A549 (cell line): ENCODE data around the gene LGALS7B. TPM values are rescaled to one million over a fixed set of nuclear protein-coding genes. Genes with fewer than 3 reads are reported as not detected.
A peak's percentile ranks its signal among the peaks of the same experiment; 100 is the strongest.

Experiments used
- ATAC-seq, 2 experiments: fragments of 200-7000 bp in 1 of 2; fragments of >200 bp in 1 of 2; cut with Nextera tagmentation in 1 of 2; cut with Tn5 transposase in 1 of 2; 3 replicates each; pipeline versions ENCODE4 v1.8.0 to v1.9.1; 2018 to 2020; ENCODE audit warnings: mild to moderate bottlenecking in 1 of 2, moderate library complexity in 1 of 2
- CTCF ChIA-PET: fragments of 300-600 bp; sonication (Branson Sonifier 250); formaldehyde crosslinking; extraction: SDS; loops from one replicate; lab custom pipeline; 2021; ENCODE audit warnings: antibody characterized with exemption, inconsistent platforms; lab: Yijun Ruan, JAX
- POLR2A ChIA-PET: fragments of 350-600 bp; formaldehyde crosslinking; extraction: SDS; loops from one replicate; lab custom pipeline; 2021; ENCODE audit warnings: antibody characterized with exemption, inconsistent platforms; lab: Yijun Ruan, JAX
- DNase-seq, 2 experiments: peaks; one replicate each; pipeline versions ENCODE4 v3.0.0 to v3.0.0-alpha.2; 2011 to 2016; ENCODE audit warnings: low read depth in 1 of 2, low spot score in 1 of 2
- FAIRE-seq: peaks from 2 replicates; lab custom pipeline; 2011; peaks lifted over from hg19 to GRCh38; lab: Jason Lieb, UNC
- H3K27ac ChIP-seq, 2 experiments: fragments of >200 bp; sonication (Bioruptor Twin); formaldehyde crosslinking; 3 replicates each; pipeline ENCODE4 v1.5.1; 2016 to 2017
- H3K4me1 ChIP-seq: fragments of >200 bp; sonication (Bioruptor Twin); formaldehyde crosslinking; 3 replicates; pipeline ENCODE4 v1.6.1; 2016
- H3K4me2 ChIP-seq: fragments of >200 bp; sonication (Bioruptor Twin); formaldehyde crosslinking; 3 replicates; pipeline ENCODE4 v1.6.1; 2016
- H3K4me3 ChIP-seq: fragments of >200 bp; sonication (Bioruptor Twin); formaldehyde crosslinking; 3 replicates; pipeline ENCODE4 v1.5.1; 2016
- H3K9me3 ChIP-seq: fragments of >200 bp; sonication (Bioruptor Twin); formaldehyde crosslinking; 3 replicates; pipeline ENCODE4 v1.6.1; 2016
- CBX2 ChIP-seq: fragments of 200-600 bp; sonication (generic); IDR thresholded peaks from 2 replicates; pipeline ENCODE4 v1.6.1; 2016; ENCODE audit warnings: low read depth, mild to moderate bottlenecking, borderline replicate concordance
- CEBPB ChIP-seq, 2 experiments: fragments of >200 bp in 1 of 2; sonication (Bioruptor Twin) in 1 of 2; formaldehyde crosslinking in 1 of 2; IDR thresholded peaks; 2 replicates each; pipeline ENCODE4 v1.6.1; 2012 to 2016
- CHD4 ChIP-seq: fragments of 200-600 bp; sonication (generic); IDR thresholded peaks from 2 replicates; pipeline ENCODE4 v1.6.1; 2016; ENCODE audit warnings: antibody characterized with exemption, mild to moderate bottlenecking, borderline replicate concordance
- EHMT2 ChIP-seq: fragments of 200-600 bp; sonication (generic); IDR thresholded peaks from 2 replicates; pipeline ENCODE4 v1.6.1; 2016; ENCODE audit warnings: antibody characterized with exemption, low read depth, mild to moderate bottlenecking, moderate library complexity
- FOSB ChIP-seq: fragments of 250-450 bp; sonication (Bioruptor Pico); IDR thresholded peaks from 2 replicates; pipeline ENCODE4 v1.5.0; 2020; ENCODE audit warnings: mild to moderate bottlenecking, moderate library complexity
- FOXS1 ChIP-seq: fragments of 250-450 bp; sonication (Bioruptor Pico); IDR thresholded peaks from 2 replicates; pipeline ENCODE4 v1.5.0; 2020; ENCODE audit warnings: mild to moderate bottlenecking, moderate library complexity
- GATA3 ChIP-seq: IDR thresholded peaks from 2 replicates; pipeline ENCODE4 v1.6.1; 2012; ENCODE audit warnings: borderline replicate concordance
- HOXB13 ChIP-seq: fragments of 250-450 bp; sonication (Bioruptor Pico); IDR thresholded peaks from 2 replicates; pipeline ENCODE4 v1.5.0; 2020; ENCODE audit warnings: low read depth, mild to moderate bottlenecking, moderate library complexity
- MAFK ChIP-seq: fragments of 450-650 bp; IDR thresholded peaks from 2 replicates; pipeline ENCODE4 v1.6.1; 2014; ENCODE audit not compliant: partially characterized antibody
- MAX ChIP-seq: IDR thresholded peaks from 2 replicates; pipeline ENCODE4 v1.6.1; 2012
- NFE2L2 ChIP-seq: fragments of 150-350 bp; conservative IDR thresholded peaks from 2 replicates; pipeline ENCODE4 v1.6.1; 2014; ENCODE audit warnings: low read length
- PHF8 ChIP-seq: fragments of 200-600 bp; sonication (generic); IDR thresholded peaks from 2 replicates; pipeline ENCODE4 v1.6.1; 2016; ENCODE audit warnings: low read depth, mild to moderate bottlenecking, antibody characterized with exemption, moderate library complexity, borderline replicate concordance
- POLR2AphosphoS2 ChIP-seq: conservative IDR thresholded peaks from 2 replicates; pipeline ENCODE4 v1.6.1; 2012; ENCODE audit warnings: low read length, improper control_type of control experiment, inconsistent platforms
- RAD21 ChIP-seq, 2 experiments: fragments of >200 bp in 1 of 2; sonication (Bioruptor Twin) in 1 of 2; formaldehyde crosslinking in 1 of 2; IDR thresholded peaks in 1 of 2; conservative IDR thresholded peaks in 1 of 2; 2 replicates in 1 of 2; 3 replicates in 1 of 2; pipeline ENCODE4 v1.6.1; 2012 to 2018; ENCODE audit warnings: inconsistent platforms in 1 of 2
- RFX5 ChIP-seq: fragments of 450-650 bp; IDR thresholded peaks from 2 replicates; pipeline ENCODE4 v1.7.1; 2014; ENCODE audit warnings: antibody characterized with exemption, mild to moderate bottlenecking, moderate library complexity
- SMC3 ChIP-seq: fragments of >200 bp; sonication (Bioruptor Twin); formaldehyde crosslinking; IDR thresholded peaks from 3 replicates; pipeline ENCODE4 v1.6.1; 2018; ENCODE audit warnings: inconsistent platforms
- ZFP36 ChIP-seq: fragments of 450-650 bp; IDR thresholded peaks from 2 replicates; pipeline ENCODE4 v1.6.1; 2014; ENCODE audit warnings: borderline replicate concordance; ENCODE audit not compliant: partially characterized antibody
- ZSCAN20 ChIP-seq: fragments of 250-450 bp; sonication (Bioruptor Pico); IDR thresholded peaks from 2 replicates; pipeline ENCODE4 v1.8.0; 2022; ENCODE audit warnings: mild to moderate bottlenecking, moderate library complexity
- WGBS: methylation state at CpG from one replicate; pipeline ENCODE4 v1.1.6; 2017; ENCODE audit errors: missing lambda C conversion rate; 5-methylcytosine and 5-hydroxymethylcytosine counted together
- polyA plus RNA-seq, 4 experiments: library from polyadenylated mRNA; depleted of rRNA in 3 of 4; stranded (reverse); fragments of >200 nt; fragmentation: RNase III in 1 of 4; extraction: RNeasy Plus Mini Kit Qiagen cat#74134 plus additional on column Dnase treatment in 1 of 4; gene quantifications; 2 replicates in 3 of 4; 3 replicates in 1 of 4; pipeline ENCODE4 v1.2.3, GENCODE V29; 2011 to 2017
- TF ChIP-seq, protein P1 (sequence below): fragments of 250-450 bp; sonication (Bioruptor Pico); IDR thresholded peaks from 2 replicates; pipeline ENCODE4 v1.5.0; 2021; ENCODE audit warnings: mild to moderate bottlenecking, moderate library complexity, borderline replicate concordance
- TF ChIP-seq, protein P2 (sequence below): fragments of 250-450 bp; sonication (Bioruptor Pico); IDR thresholded peaks from 2 replicates; pipeline ENCODE4 v1.5.0; 2020; ENCODE audit warnings: low read depth, mild to moderate bottlenecking, moderate library complexity

LGALS7B gene
- polyA plus RNA-seq, 2 of the 4 experiments (the other 2 are of a cell fraction), result 0.27 TPM; not detected in 1

DNA sequence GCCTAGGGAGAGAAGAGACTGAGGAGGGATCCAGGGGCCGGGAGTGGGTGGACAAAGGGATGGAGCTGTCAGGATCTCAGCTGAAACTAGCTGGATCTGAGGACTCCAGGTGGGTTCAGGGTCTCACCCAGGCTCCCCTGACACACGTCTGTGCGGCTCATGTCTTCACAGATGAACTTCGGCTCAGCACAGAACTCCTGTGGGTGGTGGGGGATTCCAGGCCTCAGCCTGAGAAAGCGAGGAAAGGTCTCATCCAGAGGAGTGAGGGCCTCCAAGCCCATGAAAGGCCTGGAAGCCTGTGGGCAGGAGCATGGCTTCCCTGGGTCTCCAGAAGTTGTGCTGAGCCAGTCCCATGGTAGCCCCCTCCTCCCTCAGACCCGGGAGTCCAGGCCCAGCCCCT lies 46.1 kb upstream of the LGALS7B start (continued):
- TF ChIP-seq, protein P1, sequence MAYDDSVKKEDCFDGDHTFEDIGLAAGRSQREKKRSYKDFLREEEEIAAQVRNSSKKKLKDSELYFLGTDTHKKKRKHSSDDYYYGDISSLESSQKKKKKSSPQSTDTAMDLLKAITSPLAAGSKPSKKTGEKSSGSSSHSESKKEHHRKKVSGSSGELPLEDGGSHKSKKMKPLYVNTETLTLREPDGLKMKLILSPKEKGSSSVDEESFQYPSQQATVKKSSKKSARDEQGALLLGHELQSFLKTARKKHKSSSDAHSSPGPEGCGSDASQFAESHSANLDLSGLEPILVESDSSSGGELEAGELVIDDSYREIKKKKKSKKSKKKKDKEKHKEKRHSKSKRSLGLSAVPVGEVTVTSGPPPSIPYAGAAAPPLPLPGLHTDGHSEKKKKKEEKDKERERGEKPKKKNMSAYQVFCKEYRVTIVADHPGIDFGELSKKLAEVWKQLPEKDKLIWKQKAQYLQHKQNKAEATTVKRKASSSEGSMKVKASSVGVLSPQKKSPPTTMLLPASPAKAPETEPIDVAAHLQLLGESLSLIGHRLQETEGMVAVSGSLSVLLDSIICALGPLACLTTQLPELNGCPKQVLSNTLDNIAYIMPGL (CRISPR knock-in tag), result no peak
- TF ChIP-seq, all 56 proteins: peak for 0

- TF ChIP-seq POLR2AphosphoS2 (0 out of 2 replicates have a peak, but pooled peaks have one; percentile 6), ZFP36 (no peak)
- peak; percentile 1 to 14; a peak in 2 of 6 replicates for ATAC-seq
- no peaks in the 10 kb centered on the region for H3K9me3 ChIP-seq
- H3K4me1 ChIP-seq, result peaks cover 4% of the 10 kb centered on the region; the same call in 1 of the 3 replicates
- no peak for FAIRE-seq
- peak overlapping the region in 1 of 2 experiments; percentile 45; a peak in 3 of 6 replicates for H3K27ac ChIP-seq
- 91% methylated on average over 18 of the region's 20 CpGs for WGBS
- ChIA-PET POLR2A (interaction anchor here (1.4 kb wide), 1 partner anchor 88 kb away, joined by 3 read pairs; the partner anchor contains the start of gene ECH1), CTCF (interaction anchor here (0.6 to 2.1 kb wide), 13 partner anchors 10 to 229 kb away, joined by 3 to 9 read pairs (median 3); partner anchors contain the start of genes ECH1, MRPS12 and SARS2)
- H3K4me2 ChIP-seq, result no peak overlapping the region
- no peak overlapping the region for H3K4me3 ChIP-seq
- no peak for DNase-seq
Measured at GRCh38 chr19:38743394-38744297, 45.4 kb upstream of the LGALS7B start.

GRCh38 chr19:38744298-38744681 lies 44.7 kb upstream of the LGALS7B start, which contains the start of gene CAPN12:
Gene CAPN12, minus strand, starts transcription at chr19:38744474. Its CDS starts 309 bp downstream, at chr19:38744165.
- ATAC-seq (peak; percentile 3 to 10; a peak in 3 of 6 replicates), FAIRE-seq (no peak), DNase-seq (no peak)
- Histone ChIP-seq H3K4me2 (no peak within 1 kb of the TSS), H3K4me3 (no peak within 1 kb of the TSS), H3K4me1 (peaks cover 4% of the 10 kb centered on the region; the same call in 1 of the 3 replicates), H3K9me3 (no peaks in the 10 kb centered on the region), H3K27ac (peak within 1 kb of the TSS in 1 of 2 experiments; percentile 45; a peak in 3 of 6 replicates)
- TF ChIP-seq PHF8, result no peak
- TF ChIP-seq CEBPB (IDR thresholded peaks at IDR 0.05), result no peak
- TF ChIP-seq FOSB (CRISPR knock-in tag), result no peak
- no peak for TF ChIP-seq CHD4
- no peak for TF ChIP-seq RAD21 (conservative IDR thresholded peaks at IDR 0.05 in 1 of 2, IDR thresholded peaks at IDR 0.05 in 1 of 2)
- no peak for TF ChIP-seq ZSCAN20 (CRISPR knock-in tag)
- no peak for TF ChIP-seq SMC3
- TF ChIP-seq GATA3, result no peak
- no peak for TF ChIP-seq RFX5
- TF ChIP-seq CBX2, result no peak
- TF ChIP-seq, protein P2, sequence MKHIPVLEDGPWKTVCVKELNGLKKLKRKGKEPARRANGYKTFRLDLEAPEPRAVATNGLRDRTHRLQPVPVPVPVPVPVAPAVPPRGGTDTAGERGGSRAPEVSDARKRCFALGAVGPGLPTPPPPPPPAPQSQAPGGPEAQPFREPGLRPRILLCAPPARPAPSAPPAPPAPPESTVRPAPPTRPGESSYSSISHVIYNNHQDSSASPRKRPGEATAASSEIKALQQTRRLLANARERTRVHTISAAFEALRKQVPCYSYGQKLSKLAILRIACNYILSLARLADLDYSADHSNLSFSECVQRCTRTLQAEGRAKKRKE (CRISPR knock-in tag), result no peak
- no peak for TF ChIP-seq MAX
- TF ChIP-seq MAFK, result no peak
- no peak for TF ChIP-seq HOXB13 (CRISPR knock-in tag)
- no peak for TF ChIP-seq EHMT2
- no peak for TF ChIP-seq NFE2L2
- no peak for TF ChIP-seq FOXS1
- ChIA-PET POLR2A (interaction anchor here (1.4 kb wide), 1 partner anchor 88 kb away, joined by 3 read pairs; the partner anchor contains the start of gene ECH1), CTCF (interaction anchor here (0.6 to 2.1 kb wide), 15 partner anchors 9 to 230 kb away, joined by 3 to 9 read pairs (median 3); partner anchors contain the start of genes ECH1, MRPS12 and SARS2)
- WGBS, result 88% methylated on average over 10 of the region's 10 CpGs
